Gastroesophageal sphincter (tissue), 3 donors: ENCODE measurements around the gene TSPAN11.

ENCODE experiments used
- CTCF ChIP-seq, 4 experiments: fragments of 200-600 bp in 2 of 4; fragments of 450-650 bp in 2 of 4; sonication (generic) in 1 of 4; IDR thresholded peaks; one replicate each; pipeline ENCODE4 v1.5.1; 2017 to 2019; ENCODE audit warnings: antibody characterized with exemption in 4 of 4, mild to moderate bottlenecking in 2 of 4, moderate library complexity in 2 of 4
- POLR2A ChIP-seq, 2 donors: fragments of 450-650 bp; IDR thresholded peaks; one replicate each; pipeline ENCODE4 v1.6.1; 2017; ENCODE audit warnings: antibody characterized with exemption in 2 of 2, mild to moderate bottlenecking in 2 of 2, moderate library complexity in 1 of 2

GRCh38 chr12:30928356-30929244 lies 2.1 kb downstream of the TSPAN11 start:
- TF ChIP-seq CTCF (IDR thresholded peaks at IDR 0.05) (no peak), POLR2A (IDR thresholded peaks at IDR 0.05) (no peak)
